ENCODE results near the gene CDYL. TPM values are rescaled to one million over a fixed set of nuclear protein-coding genes. Genes with fewer than 3 reads are reported as not detected.

CDYL gene
- total RNA-seq, 4 donors from 2014 or later = 27.7 to 37.0 (median 33.1) TPM

- no peak for TF ChIP-seq CTCF (IDR thresholded peaks at IDR 0.05; ENCODE audit: low read depth)
These were observed 127.7 kb downstream of the CDYL start for GRCh38 chr6:4903751-4904370.

- TF ChIP-seq CTCF (IDR thresholded peaks at IDR 0.05; ENCODE audit: low read depth) = no peak
These were observed 128.3 kb downstream of the CDYL start for GRCh38 chr6:4904461-4905025.

DNA sequence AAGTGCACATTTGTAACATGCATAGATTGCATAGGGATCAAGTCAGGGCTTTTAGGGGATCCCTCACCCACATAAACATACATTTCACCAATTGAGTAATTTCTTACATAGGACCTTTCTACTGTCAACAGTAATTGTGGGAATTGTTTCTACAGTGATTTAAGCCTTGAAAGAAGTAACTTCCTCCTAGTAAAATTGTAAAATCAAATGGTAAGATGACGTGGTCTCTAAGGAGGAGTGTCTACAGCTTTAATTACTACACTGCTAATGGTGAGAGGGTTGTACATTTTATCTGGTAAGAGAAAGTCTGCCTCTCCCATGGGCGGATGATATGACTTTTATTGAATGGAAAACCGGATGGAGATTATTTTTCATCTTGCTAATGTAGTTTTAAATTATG, 129.6 kb downstream of the CDYL start:
- TF ChIP-seq CTCF (IDR thresholded peaks at IDR 0.05; ENCODE audit: low read depth) = no peak

DNA sequence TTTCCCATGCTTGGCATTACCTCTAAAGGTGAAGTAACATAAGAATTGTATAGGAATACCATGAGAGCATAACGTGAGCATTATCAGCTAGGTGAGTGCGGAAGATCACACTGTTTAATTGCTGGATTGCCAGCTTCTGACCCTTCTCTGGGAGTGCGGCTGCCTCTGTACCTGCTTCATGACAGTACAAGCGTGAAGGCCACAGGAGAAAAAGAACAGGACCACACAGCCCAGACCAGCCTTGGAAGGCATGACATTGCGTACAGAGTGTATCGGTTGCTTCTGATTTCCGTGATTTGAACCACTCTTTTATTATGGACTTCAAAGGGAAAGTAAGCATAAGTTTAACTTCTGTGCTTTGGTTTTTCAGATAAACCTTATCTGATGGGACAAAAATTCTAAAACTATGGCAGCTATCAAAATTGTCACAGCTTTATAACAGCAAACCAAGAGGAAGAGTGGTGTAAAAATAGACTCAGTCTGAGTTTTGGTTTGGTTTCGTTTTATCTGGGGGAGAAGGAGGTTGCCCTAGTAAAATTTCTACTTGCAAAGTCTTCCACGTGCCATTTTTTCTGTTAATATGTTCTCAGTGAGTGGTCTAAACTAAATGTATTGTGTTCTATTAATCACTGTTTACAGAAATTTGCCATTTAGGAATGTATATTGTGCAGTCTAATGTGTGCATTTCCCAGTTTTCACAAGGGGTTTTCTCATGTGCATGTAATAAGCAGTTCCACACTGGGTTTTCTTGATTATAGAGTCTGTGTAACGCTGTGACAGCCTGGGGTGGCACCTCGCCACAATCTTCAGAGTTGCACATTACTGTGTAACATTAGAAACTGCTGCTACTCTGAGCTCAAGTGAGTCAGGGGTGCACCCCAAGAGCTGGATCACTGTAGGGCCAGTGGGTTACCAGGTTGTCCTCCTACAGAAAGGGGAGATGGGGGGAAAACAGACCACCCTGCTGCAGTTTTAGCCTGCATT, 130.4 kb downstream of the CDYL start:
- TF ChIP-seq CTCF (IDR thresholded peaks at IDR 0.05; ENCODE audit: low read depth) = no peak

DNA sequence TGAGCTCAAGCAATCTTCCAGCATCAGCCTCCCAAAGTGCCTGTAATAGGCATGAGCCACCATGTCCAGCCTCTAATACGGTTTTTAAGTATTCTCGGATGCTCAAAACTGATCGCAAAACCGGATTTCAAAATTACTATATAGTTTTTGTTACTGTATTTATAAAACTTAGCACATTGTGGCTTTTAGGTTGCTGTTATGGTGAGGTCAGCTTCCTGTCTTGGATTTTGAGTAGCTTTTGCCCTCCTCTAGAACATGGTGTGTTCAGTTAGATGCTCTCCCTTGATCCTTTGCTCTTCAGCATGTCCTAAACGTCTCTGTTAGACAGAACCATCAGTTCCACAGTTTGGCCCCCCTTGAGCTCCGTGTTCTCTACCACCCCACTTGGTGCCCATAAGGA, 131.4 kb downstream of the CDYL start:
- TF ChIP-seq CTCF (IDR thresholded peaks at IDR 0.05; ENCODE audit: low read depth) = no peak

- TF ChIP-seq CTCF (IDR thresholded peaks at IDR 0.05; ENCODE audit: low read depth) = no peak
These were observed 131.9 kb downstream of the CDYL start for GRCh38 chr6:4908062-4908461.

Data from subcutaneous adipose tissue (tissue), 4 donors.